Tibial nerve (tissue), 4 donors: ENCODE measurements around the gene GMCL2. TPM values are rescaled to one million over a fixed set of nuclear protein-coding genes. Genes with fewer than 3 reads are reported as not detected.

Experiments used
- DNase-seq, 2 donors: peaks; one replicate each; pipeline ENCODE4 v3.0.0-alpha.2; 2019; ENCODE audit warnings: low spot score in 2 of 2
- H3K27ac ChIP-seq, 4 donors: fragments of 200-600 bp; sonication (generic) in 3 of 4; one replicate each; pipeline ENCODE4 v1.5.1; 2017 to 2019; ENCODE audit warnings: mild to moderate bottlenecking in 1 of 4
- H3K27me3 ChIP-seq, 2 donors: fragments of 200-600 bp; sonication (generic) in 1 of 2; one replicate each; pipeline versions ENCODE4 v1.5.1 to v1.6.0; 2017 to 2019
- H3K36me3 ChIP-seq, 3 donors: fragments of 200-600 bp; sonication (generic); one replicate each; pipeline ENCODE4 v1.5.1; 2018 to 2019
- H3K4me1 ChIP-seq, 4 donors: fragments of 200-600 bp; sonication (generic) in 3 of 4; one replicate each; pipeline ENCODE4 v1.5.1; 2017 to 2019
- H3K4me3 ChIP-seq, 4 donors: fragments of 200-600 bp; sonication (generic) in 3 of 4; one replicate each; pipeline ENCODE4 v1.5.1; 2017 to 2019; ENCODE audit warnings: mild to moderate bottlenecking in 1 of 4, moderate library complexity in 1 of 4
- H3K9me3 ChIP-seq, 4 donors: fragments of 200-600 bp; sonication (generic) in 3 of 4; one replicate each; pipeline ENCODE4 v1.5.1; 2017 to 2019
- CTCF ChIP-seq, 5 experiments: fragments of 200-600 bp in 3 of 5; fragments of 450-650 bp in 2 of 5; sonication (generic) in 3 of 5; IDR thresholded peaks; one replicate each; pipeline ENCODE4 v1.5.1; 2016 to 2019; ENCODE audit warnings: antibody characterized with exemption in 5 of 5, mild to moderate bottlenecking in 3 of 5, moderate library complexity in 2 of 5
- EP300 ChIP-seq, 2 donors: sonication (generic); formaldehyde crosslinking; IDR thresholded peaks; one replicate each; pipeline ENCODE4 v1.6.1; 2017; ENCODE audit warnings: antibody characterized with exemption in 2 of 2, mild to moderate bottlenecking in 1 of 2
- POLR2A ChIP-seq, 2 donors: fragments of 450-650 bp; IDR thresholded peaks; one replicate each; pipeline ENCODE4 v1.6.1; 2017; ENCODE audit warnings: antibody characterized with exemption in 2 of 2, mild to moderate bottlenecking in 2 of 2, moderate library complexity in 2 of 2
- WGBS, 2 donors: methylation state at CpG; one replicate each; pipeline ENCODE4 v1.1.5; 2018; 5-methylcytosine and 5-hydroxymethylcytosine counted together
- total RNA-seq, 4 donors: library from RNA; depleted of rRNA; stranded (reverse); fragments of >200 nt; gene quantifications; one replicate each; pipeline ENCODE4 v1.1.0, GENCODE V29; 2016

Gene GMCL2
- total RNA-seq, 4 donors from 2014 or later, result not detected

- H3K36me3 ChIP-seq, result no peaks in the 10 kb centered on the region
- H3K9me3 ChIP-seq, result peaks cover 0 to 4% (median 0%) of the 10 kb centered on the region in 4 donors
- H3K4me1 ChIP-seq, result no peaks in the 10 kb centered on the region
- no peak for TF ChIP-seq POLR2A (IDR thresholded peaks at IDR 0.05)
- no peak for TF ChIP-seq CTCF (IDR thresholded peaks at IDR 0.05)
- no peak for TF ChIP-seq EP300 (IDR thresholded peaks at IDR 0.05)
- DNase-seq, result no peak
- H3K4me3 ChIP-seq, result no peak overlapping the region
- no peak overlapping the region for H3K27ac ChIP-seq
- WGBS, 2 donors, result 28 to 31% methylated on average over 9 of the region's 9 CpGs
- H3K27me3 ChIP-seq, result peaks cover 0 to 9% of the 10 kb centered on the region in 2 donors
Measured at GRCh38 chr5:178180141-178180863, 6.9 kb downstream of the GMCL2 start.

- 70 to 81% methylated on average over 8 of the region's 8 CpGs for WGBS, 2 donors
- Histone ChIP-seq H3K4me3 (no peak overlapping the region), H3K4me1 (no peaks in the 10 kb centered on the region), H3K9me3 (peaks cover 0 to 4% (median 0%) of the 10 kb centered on the region in 4 donors), H3K27ac (no peak overlapping the region), H3K36me3 (no peaks in the 10 kb centered on the region), H3K27me3 (peaks cover 0 to 9% of the 10 kb centered on the region in 2 donors)
- TF ChIP-seq CTCF (IDR thresholded peaks at IDR 0.05) (no peak), POLR2A (IDR thresholded peaks at IDR 0.05) (no peak), EP300 (IDR thresholded peaks at IDR 0.05) (no peak)
- no peak for DNase-seq
Measured at GRCh38 chr5:178177569-178177968, 9.6 kb downstream of the GMCL2 start.

GRCh38 chr5:178176791-178177190 lies 10.4 kb downstream of the GMCL2 start:
- DNase-seq, result no peak
- 44 to 56% methylated on average over 6 of the region's 6 CpGs for WGBS, 2 donors
- H3K27ac ChIP-seq, result no peak overlapping the region
- H3K27me3 ChIP-seq, result peaks cover 0 to 9% of the 10 kb centered on the region in 2 donors
- H3K4me1 ChIP-seq, result no peaks in the 10 kb centered on the region
- H3K36me3 ChIP-seq, result no peaks in the 10 kb centered on the region
- H3K4me3 ChIP-seq, result no peak overlapping the region
- no peak for TF ChIP-seq CTCF (IDR thresholded peaks at IDR 0.05)
- TF ChIP-seq POLR2A (IDR thresholded peaks at IDR 0.05), result no peak
- H3K9me3 ChIP-seq, result peaks cover 0 to 4% (median 0%) of the 10 kb centered on the region in 4 donors

GRCh38 chr5:178174456-178174855 lies 12.7 kb downstream of the GMCL2 start:
- Histone ChIP-seq H3K36me3 (no peaks in the 10 kb centered on the region), H3K4me1 (no peaks in the 10 kb centered on the region), H3K27me3 (no peaks in the 10 kb centered on the region), H3K4me3 (no peak overlapping the region), H3K9me3 (peaks cover 0 to 2% (median 0%) of the 10 kb centered on the region in 4 donors), H3K27ac (no peak overlapping the region)
- TF ChIP-seq EP300 (IDR thresholded peaks at IDR 0.05), result no peak
- TF ChIP-seq POLR2A (IDR thresholded peaks at IDR 0.05), result no peak
- TF ChIP-seq CTCF (IDR thresholded peaks at IDR 0.05), result no peak
- DNase-seq, result no peak
- WGBS, 2 donors, result 86 to 92% methylated on average over 3 of the region's 3 CpGs

GRCh38 chr5:178170455-178170854 lies 16.7 kb downstream of the GMCL2 start:
- Histone ChIP-seq H3K4me3 (no peak overlapping the region), H3K27ac (no peak overlapping the region), H3K36me3 (no peaks in the 10 kb centered on the region), H3K9me3 (no peaks in the 10 kb centered on the region), H3K27me3 (peaks cover 0 to 7% of the 10 kb centered on the region in 2 donors), H3K4me1 (no peaks in the 10 kb centered on the region)
- TF ChIP-seq EP300 (IDR thresholded peaks at IDR 0.05), result no peak
- TF ChIP-seq POLR2A (IDR thresholded peaks at IDR 0.05), result no peak
- no peak for TF ChIP-seq CTCF (IDR thresholded peaks at IDR 0.05)
- 76 to 95% methylated on average over 2 of the region's 2 CpGs for WGBS, 2 donors
- DNase-seq, result no peak
